ENCODE results near the gene PWWP2A. TPM values are rescaled to one million over a fixed set of nuclear protein-coding genes. Genes with fewer than 3 reads are reported as not detected.
"Not testable (repeated sequence)": the region's sequence is repeated elsewhere in the genome, so short reads cannot be mapped to it uniquely, and the experiment has no call there.

The PWWP2A gene
- polyA plus RNA-seq, 1 donor: 26.4 TPM

DNA sequence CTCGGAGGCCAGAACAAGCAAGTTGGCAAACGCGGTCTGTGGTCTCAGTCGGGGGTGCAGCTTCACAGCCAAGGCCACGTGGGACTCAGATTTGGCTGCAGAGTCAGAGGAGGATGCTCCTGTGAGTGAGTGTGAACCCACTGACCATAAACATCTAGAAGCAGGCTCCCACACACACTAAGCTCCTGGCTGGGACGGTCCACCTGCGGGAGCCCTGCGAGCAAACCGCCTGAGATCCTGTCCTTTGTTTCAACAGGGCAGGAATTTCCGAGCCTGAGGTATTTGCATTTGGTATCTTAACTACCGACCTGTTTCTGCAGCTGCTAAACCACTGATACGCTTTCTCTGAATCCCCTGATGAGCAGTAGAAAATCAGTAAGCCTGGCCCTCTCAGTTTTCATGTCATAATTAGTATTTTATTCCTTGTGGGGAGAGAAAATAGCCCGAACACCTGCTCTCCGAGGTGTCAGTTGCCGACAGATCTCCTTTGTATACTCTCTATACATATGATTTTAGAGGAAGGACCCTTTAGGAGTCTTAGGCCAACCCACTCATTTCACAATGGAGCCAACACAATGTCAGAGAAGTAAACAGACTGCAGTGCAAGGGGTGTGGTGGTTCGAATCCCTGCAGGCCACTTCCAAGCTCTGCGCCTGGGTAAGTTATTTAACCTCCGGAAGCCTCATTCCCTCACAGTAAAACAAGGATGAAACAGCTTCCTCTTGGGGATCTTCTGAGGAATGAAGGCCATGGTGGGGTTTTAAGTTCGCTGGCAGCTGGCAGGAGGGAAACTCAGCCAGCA lies 40.9 kb upstream of the PWWP2A start:
- Histone ChIP-seq H3K4me3 (ENCODE audit: low read length) (no peak overlapping the region), H3K9me3 (ENCODE audit: control insufficient read depth, low read depth, low read length) (no peaks in the 10 kb centered on the region), H3K36me3 (ENCODE audit: control insufficient read depth, insufficient read depth, low read length) (no peaks in the 10 kb centered on the region), H3K27me3 (ENCODE audit: control insufficient read depth, insufficient read depth, low read length) (no peaks in the 10 kb centered on the region), H3K4me1 (ENCODE audit: control insufficient read depth, insufficient read depth, low read length) (peaks cover 4% of the 10 kb centered on the region), H3K27ac (ENCODE audit: low read length) (no peak overlapping the region)
- WGBS (ENCODE audit: insufficient coverage, low lambda C conversion rate): no CpG with 5 or more reads among the region's 19 CpGs
- DNase-seq: no peak

DNA sequence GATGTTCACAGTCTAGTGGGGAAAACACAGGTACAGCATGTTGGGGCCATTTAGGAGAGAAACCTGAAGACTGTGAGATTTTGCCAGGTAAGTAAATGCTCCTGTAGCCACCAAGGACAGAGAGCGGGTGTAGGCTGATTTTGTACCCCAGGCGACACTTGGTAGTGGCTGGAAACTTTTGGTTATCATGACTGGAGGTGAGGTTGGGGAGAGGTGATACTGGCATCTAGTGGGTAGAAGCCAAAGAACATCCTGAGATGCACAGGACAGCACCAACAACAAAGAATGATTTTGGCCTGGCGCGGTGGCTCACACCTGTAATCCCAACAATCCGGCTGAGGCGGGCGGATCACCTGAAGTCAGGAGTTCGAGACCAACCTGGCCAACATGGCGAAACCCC lies 38.8 kb upstream of the PWWP2A start:
- Histone ChIP-seq H3K4me3 (ENCODE audit: low read length) (no peak overlapping the region), H3K4me1 (ENCODE audit: control insufficient read depth, insufficient read depth, low read length) (peaks cover 6% of the 10 kb centered on the region), H3K36me3 (ENCODE audit: control insufficient read depth, insufficient read depth, low read length) (no peaks in the 10 kb centered on the region), H3K9me3 (ENCODE audit: control insufficient read depth, low read depth, low read length) (no peaks in the 10 kb centered on the region), H3K27me3 (ENCODE audit: control insufficient read depth, insufficient read depth, low read length) (no peaks in the 10 kb centered on the region), H3K27ac (ENCODE audit: low read length) (no peak overlapping the region)
- WGBS (ENCODE audit: insufficient coverage, low lambda C conversion rate): no CpG with 5 or more reads among the region's 9 CpGs
- no peak for DNase-seq

DNA sequence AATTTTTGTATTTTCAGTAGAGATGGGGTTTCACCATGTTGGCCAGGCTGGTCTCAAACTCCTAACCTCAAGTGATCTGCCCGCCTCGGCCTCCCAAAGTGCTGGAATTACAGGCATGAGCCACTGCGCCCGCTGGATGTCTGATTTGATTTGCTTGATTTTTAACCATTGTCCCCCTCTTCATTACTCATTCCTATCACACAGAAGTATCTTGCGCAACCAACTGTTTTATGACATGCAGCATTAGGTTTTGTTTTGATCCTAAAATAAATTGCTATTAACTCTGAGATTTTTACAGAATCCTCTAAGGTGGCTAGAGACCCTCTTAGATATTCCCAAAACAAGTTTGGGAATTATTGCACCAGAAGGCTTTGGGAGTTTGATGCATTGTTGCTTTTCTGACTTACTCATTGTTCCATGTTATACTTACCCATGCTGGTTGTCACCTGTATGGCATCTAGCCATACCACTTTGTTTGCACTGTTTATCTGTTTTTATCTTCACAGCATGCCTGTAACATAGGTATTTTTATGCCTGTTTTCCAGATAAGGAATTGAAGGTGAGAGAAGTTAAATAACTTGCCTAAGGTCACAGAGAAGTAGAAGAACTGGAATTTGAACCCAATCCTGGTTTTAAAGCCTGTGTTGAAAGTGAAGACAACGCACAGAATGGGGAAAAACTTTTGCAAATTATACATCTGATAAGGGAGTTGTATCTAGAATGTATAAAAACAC lies 35.9 kb upstream of the PWWP2A start:
- Histone ChIP-seq H3K9me3 (ENCODE audit: control insufficient read depth, low read depth, low read length) (no peaks in the 10 kb centered on the region), H3K27ac (ENCODE audit: low read length) (peak overlapping the region; percentile 16), H3K27me3 (ENCODE audit: control insufficient read depth, insufficient read depth, low read length) (no peaks in the 10 kb centered on the region), H3K36me3 (ENCODE audit: control insufficient read depth, insufficient read depth, low read length) (no peaks in the 10 kb centered on the region), H3K4me3 (ENCODE audit: low read length) (no peak overlapping the region), H3K4me1 (ENCODE audit: control insufficient read depth, insufficient read depth, low read length) (peaks cover 2% of the 10 kb centered on the region)
- WGBS (ENCODE audit: insufficient coverage, low lambda C conversion rate): no CpG with 5 or more reads among the region's 6 CpGs
- DNase-seq: peak; percentile 71 to 87

DNA sequence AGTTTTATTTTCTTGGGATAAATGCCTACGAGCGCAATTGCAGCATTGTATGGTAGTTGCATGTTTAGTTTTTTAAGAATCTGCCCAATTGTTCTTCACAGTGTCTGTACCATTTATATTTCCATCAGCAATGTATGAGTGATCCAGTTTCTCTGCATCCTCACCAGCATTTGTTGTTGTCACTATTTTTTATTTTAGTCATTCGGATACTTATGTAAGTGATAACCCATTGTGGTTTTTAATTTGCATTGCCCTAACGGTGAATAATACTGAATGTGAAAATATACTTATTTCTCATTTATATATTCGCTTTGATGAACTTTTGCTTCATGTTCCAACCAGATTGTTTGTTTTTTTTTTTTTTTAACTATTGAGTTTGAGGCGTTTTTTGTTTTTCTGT lies 33.7 kb upstream of the PWWP2A start:
- 100% methylated on average over 2 of the region's 6 CpGs for WGBS (ENCODE audit: insufficient coverage, low lambda C conversion rate)

DNA sequence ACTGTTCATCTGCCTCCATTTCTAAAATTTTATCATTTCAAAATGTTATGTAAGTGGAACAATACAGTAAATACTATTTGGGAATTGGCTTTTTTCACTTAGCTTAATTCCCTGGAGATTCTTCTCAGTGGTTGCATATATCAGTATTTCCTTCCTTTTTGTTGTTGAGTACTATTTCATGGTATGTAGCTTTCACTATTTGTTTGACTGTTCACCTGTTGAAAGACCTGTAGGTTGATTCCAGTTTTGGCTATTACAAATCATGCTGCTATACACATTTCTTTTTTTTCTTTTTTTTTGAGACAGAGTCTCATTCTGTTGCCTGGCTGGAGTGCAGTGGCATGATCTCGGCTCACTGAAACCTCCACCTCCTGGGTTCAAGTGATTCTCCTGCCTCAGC lies 33.0 kb upstream of the PWWP2A start:
- no peaks in the 10 kb centered on the region for H3K9me3 ChIP-seq (ENCODE audit: control insufficient read depth, low read depth, low read length)
- H3K27me3 ChIP-seq (ENCODE audit: control insufficient read depth, insufficient read depth, low read length): no peaks in the 10 kb centered on the region
- no peak overlapping the region for H3K4me3 ChIP-seq (ENCODE audit: low read length)
- H3K27ac ChIP-seq (ENCODE audit: low read length): no peak overlapping the region
- H3K4me1 ChIP-seq (ENCODE audit: control insufficient read depth, insufficient read depth, low read length): peaks cover 2% of the 10 kb centered on the region
- no CpG with 5 or more reads among the region's 1 CpG for WGBS (ENCODE audit: insufficient coverage, low lambda C conversion rate)
- no peak for DNase-seq
- H3K36me3 ChIP-seq (ENCODE audit: control insufficient read depth, insufficient read depth, low read length): no peaks in the 10 kb centered on the region

More for the DNA sequence above, 33.7 kb upstream of the PWWP2A start:
- no peaks in the 10 kb centered on the region for H3K9me3 ChIP-seq (ENCODE audit: control insufficient read depth, low read depth, low read length)
- no peak overlapping the region for H3K4me3 ChIP-seq (ENCODE audit: low read length)
- H3K27ac ChIP-seq (ENCODE audit: low read length): no peak overlapping the region
- peaks cover 2% of the 10 kb centered on the region for H3K4me1 ChIP-seq (ENCODE audit: control insufficient read depth, insufficient read depth, low read length)
- no peaks in the 10 kb centered on the region for H3K27me3 ChIP-seq (ENCODE audit: control insufficient read depth, insufficient read depth, low read length)
- H3K36me3 ChIP-seq (ENCODE audit: control insufficient read depth, insufficient read depth, low read length): no peaks in the 10 kb centered on the region
- DNase-seq: no peak

DNA sequence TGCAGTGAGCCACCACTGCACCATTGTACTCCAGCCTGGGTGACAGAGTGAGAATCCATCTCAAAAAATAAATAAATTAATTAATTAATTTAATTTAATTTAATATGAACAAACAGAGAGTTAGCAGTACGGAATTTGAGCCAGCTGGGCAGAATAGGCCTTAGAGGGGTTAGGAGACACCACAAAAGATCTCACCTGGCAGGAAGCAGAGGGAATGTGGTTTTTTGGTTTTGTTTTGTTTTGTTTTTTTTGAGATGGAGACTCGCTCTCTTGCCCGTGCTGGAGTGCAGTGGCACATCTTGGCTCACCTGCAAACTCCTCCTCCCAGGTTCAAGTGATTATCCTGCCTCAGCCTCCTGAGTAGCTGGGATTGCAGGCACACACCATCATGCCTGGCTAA lies 31.8 kb upstream of the PWWP2A start:
- Histone ChIP-seq H3K4me3 (ENCODE audit: low read length) (no peak overlapping the region), H3K9me3 (ENCODE audit: control insufficient read depth, low read depth, low read length) (no peaks in the 10 kb centered on the region), H3K36me3 (ENCODE audit: control insufficient read depth, insufficient read depth, low read length) (no peaks in the 10 kb centered on the region), H3K4me1 (ENCODE audit: control insufficient read depth, insufficient read depth, low read length) (peaks cover 10% of the 10 kb centered on the region), H3K27ac (ENCODE audit: low read length) (no peak overlapping the region), H3K27me3 (ENCODE audit: control insufficient read depth, insufficient read depth, low read length) (no peaks in the 10 kb centered on the region)
- no peak for DNase-seq
- 80% methylated on average over 1 of the region's 3 CpGs for WGBS (ENCODE audit: insufficient coverage, low lambda C conversion rate)

DNA sequence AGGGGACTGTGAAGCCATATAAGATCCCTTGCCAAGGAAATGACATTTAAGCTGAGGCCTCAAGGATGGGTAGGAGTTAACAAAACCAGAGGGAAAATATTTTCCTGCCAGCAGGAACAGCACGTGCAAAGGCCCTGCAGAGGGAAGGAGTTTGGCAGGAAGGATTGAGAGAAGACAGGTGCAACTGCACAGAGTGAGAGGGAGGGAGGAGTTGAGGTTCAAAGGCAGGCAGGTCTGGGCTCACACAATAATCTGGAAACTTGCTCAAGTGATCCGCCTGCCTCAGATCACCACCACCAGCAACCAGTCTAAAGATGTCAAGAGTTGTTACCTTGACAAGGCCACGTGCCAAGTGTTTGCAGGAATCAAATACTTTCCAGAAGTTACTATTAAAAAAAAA lies 31.1 kb upstream of the PWWP2A start:
- Histone ChIP-seq H3K4me1 (ENCODE audit: control insufficient read depth, insufficient read depth, low read length) (peaks cover 10% of the 10 kb centered on the region), H3K4me3 (ENCODE audit: low read length) (no peak overlapping the region), H3K27ac (ENCODE audit: low read length) (no peak overlapping the region), H3K9me3 (ENCODE audit: control insufficient read depth, low read depth, low read length) (no peaks in the 10 kb centered on the region), H3K36me3 (ENCODE audit: control insufficient read depth, insufficient read depth, low read length) (no peaks in the 10 kb centered on the region), H3K27me3 (ENCODE audit: control insufficient read depth, insufficient read depth, low read length) (no peaks in the 10 kb centered on the region)
- DNase-seq: no peak
- 80% methylated on average over 1 of the region's 3 CpGs for WGBS (ENCODE audit: insufficient coverage, low lambda C conversion rate)

DNA sequence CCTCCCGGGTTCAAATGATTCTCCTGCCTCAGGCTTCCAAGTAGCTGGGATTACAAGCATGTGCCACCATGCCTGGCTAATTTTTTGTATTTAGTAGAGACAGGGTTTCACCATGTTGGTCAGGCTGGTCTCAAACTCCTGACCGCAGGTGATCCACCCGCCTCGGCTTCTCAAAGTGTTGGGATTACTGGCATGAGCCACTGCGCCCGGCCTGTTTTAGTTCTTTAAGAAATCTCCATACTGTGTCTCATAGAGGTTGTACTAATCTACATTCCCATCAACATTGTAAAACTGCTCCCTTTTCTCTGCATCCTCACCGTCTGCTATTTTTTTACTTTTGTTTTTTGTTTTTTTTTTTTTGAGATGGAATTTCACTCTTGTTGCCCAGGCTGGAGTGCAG lies 25.2 kb upstream of the PWWP2A start:
- WGBS (ENCODE audit: insufficient coverage, low lambda C conversion rate): 93% methylated on average over 2 of the region's 7 CpGs

DNA sequence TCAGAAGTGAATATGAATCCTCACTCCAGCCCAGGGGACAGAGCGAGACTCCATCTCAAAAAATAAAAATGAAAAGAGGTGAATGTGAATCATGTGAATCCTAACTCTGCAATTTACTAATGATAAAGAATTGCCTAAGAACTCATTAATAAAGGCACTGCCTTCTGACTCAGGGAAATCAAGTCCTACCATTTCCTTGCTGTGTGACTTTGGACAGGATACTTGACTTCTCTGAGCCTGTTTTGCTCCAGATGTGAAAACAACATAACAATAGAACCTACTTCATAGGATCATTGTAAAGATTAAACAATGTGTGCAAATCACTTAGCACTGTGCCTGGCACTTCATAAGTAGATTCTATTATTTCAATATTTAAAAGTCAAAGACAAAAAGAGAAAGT lies 15.1 kb upstream of the PWWP2A start:
- WGBS (ENCODE audit: insufficient coverage, low lambda C conversion rate): no CpG with 5 or more reads among the region's 1 CpG
- Histone ChIP-seq H3K27me3 (ENCODE audit: control insufficient read depth, insufficient read depth, low read length) (no peaks in the 10 kb centered on the region), H3K4me1 (ENCODE audit: control insufficient read depth, insufficient read depth, low read length) (peaks cover 2% of the 10 kb centered on the region), H3K9me3 (ENCODE audit: control insufficient read depth, low read depth, low read length) (no peaks in the 10 kb centered on the region), H3K4me3 (ENCODE audit: low read length) (no peak overlapping the region), H3K27ac (ENCODE audit: low read length) (no peak overlapping the region), H3K36me3 (ENCODE audit: control insufficient read depth, insufficient read depth, low read length) (no peaks in the 10 kb centered on the region)
- DNase-seq: no peak

More for the DNA sequence above, 25.2 kb upstream of the PWWP2A start:
- DNase-seq; H3K27me3 ChIP-seq (ENCODE audit: control insufficient read depth, insufficient read depth, low read length); H3K36me3 ChIP-seq (ENCODE audit: control insufficient read depth, insufficient read depth, low read length); H3K27ac ChIP-seq (ENCODE audit: low read length); H3K9me3 ChIP-seq (ENCODE audit: control insufficient read depth, low read depth, low read length); H3K4me3 ChIP-seq (ENCODE audit: low read length); H3K4me1 ChIP-seq (ENCODE audit: control insufficient read depth, insufficient read depth, low read length): not testable (repeated sequence)

DNA sequence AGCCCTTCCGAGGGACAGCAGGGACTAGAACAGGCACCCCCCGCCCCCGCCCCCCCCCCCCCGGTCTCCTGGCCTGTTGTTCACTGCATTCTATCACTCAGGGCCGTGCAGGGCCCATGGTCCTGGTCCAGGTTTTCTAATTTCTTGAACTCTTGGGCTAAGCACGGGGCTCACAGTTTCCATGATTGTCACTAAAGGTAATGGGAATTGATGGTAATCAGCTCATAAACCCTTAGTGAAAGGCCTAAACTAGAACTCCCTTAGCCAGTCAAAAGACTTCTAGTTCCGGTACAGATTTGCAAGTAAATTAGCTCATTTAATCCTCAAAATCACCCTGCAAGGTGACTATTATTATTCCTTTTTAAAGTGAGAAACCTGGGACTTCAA lies 14.7 kb upstream of the PWWP2A start:
- DNase-seq: no peak
- H3K36me3 ChIP-seq (ENCODE audit: control insufficient read depth, insufficient read depth, low read length): no peaks in the 10 kb centered on the region
- H3K27me3 ChIP-seq (ENCODE audit: control insufficient read depth, insufficient read depth, low read length): no peaks in the 10 kb centered on the region
- no peak overlapping the region for H3K4me3 ChIP-seq (ENCODE audit: low read length)
- peaks cover 2% of the 10 kb centered on the region for H3K4me1 ChIP-seq (ENCODE audit: control insufficient read depth, insufficient read depth, low read length)
- no peak overlapping the region for H3K27ac ChIP-seq (ENCODE audit: low read length)
- no peaks in the 10 kb centered on the region for H3K9me3 ChIP-seq (ENCODE audit: control insufficient read depth, low read depth, low read length)
- no CpG with 5 or more reads among the region's 7 CpGs for WGBS (ENCODE audit: insufficient coverage, low lambda C conversion rate)

Measured in large intestine (tissue), 3 donors.